ENCODE results near the gene MGLL. TPM values are rescaled to one million over a fixed set of nuclear protein-coding genes. Genes with fewer than 3 reads are reported as not detected.
A peak's percentile ranks its signal among the peaks of the same experiment; 100 is the strongest.

MGLL gene
- total RNA-seq, 1 donor from 2014 or later: 11.3 TPM

DNA sequence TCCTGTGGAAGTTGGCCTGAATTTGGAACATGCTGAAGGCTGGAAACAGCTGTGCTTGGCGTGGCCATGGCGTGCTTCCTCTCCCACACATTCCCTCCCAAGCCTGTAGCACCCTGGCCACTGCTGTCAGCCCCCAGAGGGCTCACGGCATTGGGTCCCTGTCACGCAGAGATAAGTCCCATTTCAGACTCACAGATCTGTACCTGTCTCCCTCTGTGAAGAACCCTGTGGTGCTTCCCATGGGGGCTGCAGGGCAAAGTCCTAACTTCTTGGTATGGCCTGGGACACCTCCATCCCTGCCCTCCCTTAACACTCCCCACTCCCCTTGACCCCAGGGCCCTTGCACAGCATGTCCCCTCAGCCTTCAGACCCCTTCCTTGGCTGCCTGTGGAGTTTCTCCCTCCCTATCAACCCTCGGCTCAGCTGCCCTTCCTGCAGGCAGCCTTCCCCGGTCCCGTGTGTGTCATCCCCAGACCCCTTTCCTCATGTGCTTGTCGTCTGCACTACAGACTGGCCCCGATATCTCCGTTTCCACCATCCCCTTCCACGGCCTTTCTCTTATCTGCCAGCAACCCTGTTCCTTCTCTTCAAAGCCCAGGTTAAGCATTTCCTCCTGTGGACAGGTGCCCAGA is 120.9 kb downstream of the MGLL start:
- Mint-ChIP-seq H3K9me3 (peaks cover 10% of the 10 kb centered on the region), H3K4me3 (no peak overlapping the region), H3K27me3 (ENCODE audit: low read depth) (no peaks in the 10 kb centered on the region), H3K27ac (ENCODE audit: unreplicated experiment) (peak overlapping the region; percentile 88), H3K4me1 (peaks cover 16% of the 10 kb centered on the region), H3K36me3 (ENCODE audit: low read depth) (peaks cover 6% of the 10 kb centered on the region)
- DNase-seq (ENCODE audit: low read depth, low spot score): no peak
- TF ChIP-seq CTCF (conservative IDR thresholded peaks at IDR 0.05): no peak

DNA sequence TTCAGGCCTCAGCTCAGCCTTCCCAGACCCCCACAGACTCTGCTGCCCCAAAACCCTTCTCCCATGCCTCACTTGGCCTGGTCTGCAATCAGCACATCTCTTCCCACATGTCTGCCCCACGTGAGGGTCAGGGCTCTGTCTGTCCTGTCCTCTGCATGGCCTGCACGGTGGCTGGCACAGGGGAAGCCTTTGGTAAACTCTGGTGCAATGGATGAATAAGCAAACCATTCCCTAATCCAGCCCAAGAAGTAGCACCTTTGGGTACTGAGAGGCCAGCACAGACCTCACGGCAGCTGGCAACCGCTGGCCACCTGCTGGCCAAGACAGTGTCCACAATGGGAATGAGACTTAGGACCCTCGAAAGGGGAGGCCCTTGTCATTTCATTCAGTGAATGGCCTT is 121.9 kb downstream of the MGLL start:
- Mint-ChIP-seq H3K27ac (ENCODE audit: unreplicated experiment) (no peak overlapping the region), H3K9me3 (peaks cover 10% of the 10 kb centered on the region), H3K27me3 (ENCODE audit: low read depth) (no peaks in the 10 kb centered on the region), H3K4me3 (no peak overlapping the region), H3K36me3 (ENCODE audit: low read depth) (peaks cover 6% of the 10 kb centered on the region), H3K4me1 (peaks cover 21% of the 10 kb centered on the region)
- TF ChIP-seq CTCF (conservative IDR thresholded peaks at IDR 0.05): no peak
- DNase-seq (ENCODE audit: low read depth, low spot score): no peak

DNA sequence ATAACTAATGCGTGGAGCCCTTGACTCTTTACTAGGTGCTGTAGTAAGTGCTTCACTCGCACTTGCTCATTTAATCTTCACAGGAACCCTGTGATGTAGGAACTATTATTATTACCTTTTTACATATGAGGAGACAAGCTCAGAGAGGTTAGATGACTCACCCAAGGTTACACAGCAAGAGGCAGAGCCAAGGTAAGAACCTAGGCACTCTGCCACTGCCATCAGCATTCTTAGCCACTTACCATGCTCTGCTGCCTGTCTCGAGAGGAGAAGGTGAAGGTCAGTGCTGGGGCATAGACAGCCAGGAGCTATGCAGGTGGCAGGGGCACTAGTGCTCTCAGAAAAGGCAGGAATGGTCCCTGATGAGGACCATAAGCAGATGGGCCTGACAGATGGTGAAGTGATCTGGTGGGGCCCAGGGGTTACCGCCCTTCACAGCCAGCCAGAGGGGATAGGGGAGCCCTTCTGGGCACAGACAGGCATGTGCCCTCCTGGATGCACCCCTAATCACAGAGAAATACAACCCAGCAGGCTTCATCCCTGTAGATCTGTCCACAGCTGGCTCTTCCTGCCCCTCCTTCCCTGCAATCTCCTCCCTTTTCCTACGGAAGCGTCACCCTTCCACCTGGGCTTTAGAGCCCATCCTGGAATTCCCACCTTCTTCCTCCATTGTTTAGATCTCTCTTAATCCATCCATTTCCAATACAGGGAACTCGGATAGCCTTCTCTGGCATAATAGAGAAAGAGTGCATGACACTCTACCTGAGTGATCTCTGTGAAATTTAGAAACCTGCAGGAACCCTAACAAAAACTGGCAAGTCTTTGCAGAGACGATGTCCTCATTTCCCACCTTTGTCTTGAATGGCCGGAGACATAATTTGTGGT is 122.7 kb downstream of the MGLL start:
- DNase-seq (ENCODE audit: low read depth, low spot score): no peak
- H3K27ac Mint-ChIP-seq (ENCODE audit: unreplicated experiment): no peak overlapping the region
- H3K36me3 Mint-ChIP-seq (ENCODE audit: low read depth): peaks cover 6% of the 10 kb centered on the region
- no peaks in the 10 kb centered on the region for H3K27me3 Mint-ChIP-seq (ENCODE audit: low read depth)
- peaks cover 8% of the 10 kb centered on the region for H3K9me3 Mint-ChIP-seq
- H3K4me1 Mint-ChIP-seq: peaks cover 21% of the 10 kb centered on the region
- no peak overlapping the region for H3K4me3 Mint-ChIP-seq
- no peak for TF ChIP-seq CTCF (conservative IDR thresholded peaks at IDR 0.05)

DNA sequence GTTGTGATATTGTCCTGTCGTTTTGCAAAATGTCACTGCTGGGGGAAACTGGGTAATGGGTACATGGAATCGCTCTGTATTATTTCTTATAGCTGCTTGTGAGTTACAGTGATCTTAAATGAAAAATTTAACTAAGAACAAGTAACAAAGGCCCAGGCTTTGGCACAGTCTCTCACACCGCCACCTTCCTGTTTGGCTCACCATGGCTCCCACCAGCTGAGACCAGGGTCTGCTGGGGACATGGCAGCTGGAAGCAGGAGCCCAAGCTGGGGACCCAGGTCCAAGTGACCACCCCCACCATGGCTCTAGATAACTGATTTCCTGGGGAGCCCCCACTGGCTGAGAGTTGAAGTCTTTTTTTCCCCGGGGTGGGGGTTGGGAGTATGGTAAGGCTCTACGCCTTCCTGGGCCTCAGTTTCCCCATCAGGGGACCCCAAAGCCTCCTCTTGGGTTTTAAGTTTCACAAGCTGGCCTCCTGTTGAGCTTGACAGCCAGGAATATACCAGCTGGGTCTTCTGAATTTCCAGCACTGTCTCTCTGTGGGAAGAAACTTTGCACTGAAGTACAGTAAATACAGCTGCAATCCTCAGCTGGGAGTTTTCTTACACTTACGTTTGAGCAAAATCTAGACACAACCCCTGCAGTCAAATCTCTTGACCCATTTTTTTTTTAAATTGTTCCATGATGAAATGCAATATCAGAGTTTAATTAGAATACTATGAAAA is 123.5 kb downstream of the MGLL start:
- no peaks in the 10 kb centered on the region for H3K27me3 Mint-ChIP-seq (ENCODE audit: low read depth)
- H3K36me3 Mint-ChIP-seq (ENCODE audit: low read depth): peaks cover 3% of the 10 kb centered on the region
- H3K4me3 Mint-ChIP-seq: no peak overlapping the region
- no peak for DNase-seq (ENCODE audit: low read depth, low spot score)
- no peak for TF ChIP-seq CTCF (conservative IDR thresholded peaks at IDR 0.05)
- H3K4me1 Mint-ChIP-seq: peaks cover 21% of the 10 kb centered on the region
- H3K27ac Mint-ChIP-seq (ENCODE audit: unreplicated experiment): no peak overlapping the region
- peaks cover 5% of the 10 kb centered on the region for H3K9me3 Mint-ChIP-seq

GRCh38 chr3:127698286-127698685 is 124.0 kb downstream of the MGLL start:
- Mint-ChIP-seq H3K27ac (ENCODE audit: unreplicated experiment) (no peak overlapping the region), H3K4me3 (no peak overlapping the region), H3K36me3 (ENCODE audit: low read depth) (no peaks in the 10 kb centered on the region), H3K4me1 (peaks cover 21% of the 10 kb centered on the region), H3K27me3 (ENCODE audit: low read depth) (no peaks in the 10 kb centered on the region), H3K9me3 (no peaks in the 10 kb centered on the region)
- DNase-seq (ENCODE audit: low read depth, low spot score): no peak
- TF ChIP-seq CTCF (conservative IDR thresholded peaks at IDR 0.05): no peak
